BJ (cell line): ENCODE data around the gene NEUROD2. TPM values are rescaled to one million over a fixed set of nuclear protein-coding genes. Genes with fewer than 3 reads are reported as not detected.

Source experiments
- CTCF ChIA-PET: fragments of 350-600 bp; formaldehyde crosslinking; extraction: SDS; loops from one replicate; lab custom pipeline; 2021; ENCODE audit warnings: antibody characterized with exemption, inconsistent platforms; lab: Yijun Ruan, JAX
- POLR2A ChIA-PET: fragments of 300-600 bp; sonication (Branson Sonifier 250); formaldehyde crosslinking; extraction: SDS; loops from one replicate; lab custom pipeline; 2021; ENCODE audit warnings: antibody characterized with exemption; lab: Charles Lee
- DNase-seq: peaks from one replicate; pipeline ENCODE4 v3.0.0-alpha.2; 2011; ENCODE audit warnings: low read depth
- H3K27me3 ChIP-seq: 2 replicates; pipeline ENCODE4 v1.6.0; 2011; ENCODE audit warnings: low read length; ENCODE audit not compliant: control insufficient read depth, insufficient read depth
- H3K36me3 ChIP-seq: 2 replicates; pipeline ENCODE4 v1.5.1; 2011; ENCODE audit warnings: low read length; ENCODE audit not compliant: control insufficient read depth, insufficient read depth
- H3K4me3 ChIP-seq: 2 replicates; pipeline ENCODE4 v1.5.1; 2011; ENCODE audit warnings: low read depth, mild to moderate bottlenecking, control low read depth, low read length
- polyA plus RNA-seq: library from polyadenylated mRNA; depleted of rRNA; stranded (reverse); fragments of >200 nt; gene quantifications from 2 replicates; pipeline ENCODE4 v1.2.3, GENCODE V29; 2011
- TF ChIP-seq, protein P1 (sequence below): IDR thresholded peaks from 2 replicates; pipeline ENCODE4 v1.5.1; 2011; ENCODE audit warnings: low read depth, mild to moderate bottlenecking, control low read depth, inconsistent platforms, low read length, moderate library complexity; ENCODE audit not compliant: insufficient read depth

The NEUROD2 gene
- polyA plus RNA-seq, 1 experiment = not detected

DNA sequence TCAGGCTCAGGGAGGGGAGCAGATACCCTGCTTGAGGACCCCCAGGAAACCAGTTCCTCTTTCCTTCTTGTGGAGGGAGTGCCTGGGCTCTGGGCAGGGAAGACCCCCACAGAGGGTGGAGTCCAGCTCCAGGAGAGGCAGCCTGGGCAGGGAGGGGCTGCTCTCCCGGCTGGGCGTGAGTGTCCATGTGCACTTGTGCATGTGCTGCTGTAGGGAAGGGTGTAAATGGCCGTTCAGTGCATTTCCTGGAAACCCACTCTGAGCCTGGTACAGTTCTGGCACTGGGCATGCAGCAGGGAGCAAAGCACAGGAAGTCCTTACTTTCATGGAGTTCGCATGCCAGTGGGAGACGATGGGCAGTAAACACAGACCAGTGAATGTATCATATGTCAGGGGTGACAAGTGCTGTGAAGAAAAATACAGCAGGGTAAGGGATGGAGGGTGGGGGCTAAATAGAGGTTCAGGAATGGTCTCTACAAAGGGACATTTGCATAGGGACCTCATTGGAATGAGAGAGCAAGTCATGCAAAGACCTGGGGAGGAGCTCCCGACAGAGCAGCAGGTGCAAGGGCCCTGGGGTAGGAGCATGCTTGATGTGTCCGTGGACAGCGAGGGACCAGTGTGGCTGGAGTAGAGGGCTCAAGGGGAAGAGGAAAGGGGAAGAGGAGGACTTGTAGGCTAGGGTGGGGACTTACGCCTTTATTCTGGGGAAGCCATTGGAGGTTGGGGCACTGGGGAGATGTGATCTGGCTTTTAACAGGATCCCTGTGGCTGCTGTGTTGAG, 34.8 kb upstream of the NEUROD2 start:
- DNase-seq = no peak
- ChIA-PET CTCF (interaction anchor here (1.1 to 13.1 kb wide), 4 partner anchors 8 to 27 kb away, joined by 3 to 107 read pairs (median 42); no protein-coding TSS in a partner anchor), POLR2A (no interaction called here)
- TF ChIP-seq, protein P1, sequence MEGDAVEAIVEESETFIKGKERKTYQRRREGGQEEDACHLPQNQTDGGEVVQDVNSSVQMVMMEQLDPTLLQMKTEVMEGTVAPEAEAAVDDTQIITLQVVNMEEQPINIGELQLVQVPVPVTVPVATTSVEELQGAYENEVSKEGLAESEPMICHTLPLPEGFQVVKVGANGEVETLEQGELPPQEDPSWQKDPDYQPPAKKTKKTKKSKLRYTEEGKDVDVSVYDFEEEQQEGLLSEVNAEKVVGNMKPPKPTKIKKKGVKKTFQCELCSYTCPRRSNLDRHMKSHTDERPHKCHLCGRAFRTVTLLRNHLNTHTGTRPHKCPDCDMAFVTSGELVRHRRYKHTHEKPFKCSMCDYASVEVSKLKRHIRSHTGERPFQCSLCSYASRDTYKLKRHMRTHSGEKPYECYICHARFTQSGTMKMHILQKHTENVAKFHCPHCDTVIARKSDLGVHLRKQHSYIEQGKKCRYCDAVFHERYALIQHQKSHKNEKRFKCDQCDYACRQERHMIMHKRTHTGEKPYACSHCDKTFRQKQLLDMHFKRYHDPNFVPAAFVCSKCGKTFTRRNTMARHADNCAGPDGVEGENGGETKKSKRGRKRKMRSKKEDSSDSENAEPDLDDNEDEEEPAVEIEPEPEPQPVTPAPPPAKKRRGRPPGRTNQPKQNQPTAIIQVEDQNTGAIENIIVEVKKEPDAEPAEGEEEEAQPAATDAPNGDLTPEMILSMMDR = no peak
- H3K27me3 ChIP-seq = no peaks in the 10 kb centered on the region
- no peak overlapping the region for H3K4me3 ChIP-seq
- no peaks in the 10 kb centered on the region for H3K36me3 ChIP-seq

GRCh38 chr17:39641883-39642282, 34.2 kb upstream of the NEUROD2 start:
- ChIA-PET CTCF (interaction anchor here (4.1 to 13.1 kb wide), 3 partner anchors 8 to 20 kb away, joined by 24 to 107 read pairs (median 59); no protein-coding TSS in a partner anchor), POLR2A (no interaction called here)
- Histone ChIP-seq H3K27me3 (no peaks in the 10 kb centered on the region), H3K4me3 (no peak overlapping the region), H3K36me3 (no peaks in the 10 kb centered on the region)
- TF ChIP-seq, protein P1 = no peak
- DNase-seq = no peak

- ChIA-PET POLR2A (no interaction called here), CTCF (interaction anchor here (1.3 to 13.1 kb wide), 3 partner anchors 8 to 19 kb away, joined by 3 to 107 read pairs (median 59); no protein-coding TSS in a partner anchor)
- TF ChIP-seq, protein P1 = no peak
- no peak overlapping the region for H3K4me3 ChIP-seq
- H3K27me3 ChIP-seq = no peaks in the 10 kb centered on the region
- H3K36me3 ChIP-seq = no peaks in the 10 kb centered on the region
- no peak for DNase-seq
Measured at GRCh38 chr17:39641097-39641496, 33.4 kb upstream of the NEUROD2 start.

DNA sequence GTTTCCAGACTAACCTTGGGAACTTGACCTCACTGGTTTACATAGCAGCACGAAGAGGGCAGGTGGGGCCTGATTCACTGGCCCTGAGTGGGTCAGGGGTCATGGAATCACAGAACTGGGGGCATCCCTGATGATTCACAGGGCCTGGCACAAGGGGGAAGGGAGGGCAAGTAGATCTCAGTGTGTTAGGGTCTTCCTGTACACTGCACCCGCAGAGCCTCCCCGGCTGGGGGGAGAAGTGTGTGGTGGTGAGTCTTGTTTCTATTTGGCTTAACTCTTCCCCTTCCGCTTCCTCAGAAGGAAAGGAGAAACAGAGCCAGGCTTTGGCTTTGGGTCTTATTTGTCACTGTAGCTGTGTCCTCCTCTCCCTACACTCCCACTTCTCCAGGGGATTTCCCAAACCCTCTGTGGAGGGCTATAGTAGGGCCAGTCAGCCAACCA, 32.9 kb upstream of the NEUROD2 start:
- ChIA-PET POLR2A (no interaction called here), CTCF (interaction anchor here (1.3 to 13.1 kb wide), 3 partner anchors 8 to 19 kb away, joined by 3 to 107 read pairs (median 59); no protein-coding TSS in a partner anchor)
- H3K36me3 ChIP-seq = no peaks in the 10 kb centered on the region
- no peak for DNase-seq
- TF ChIP-seq, protein P1 = no peak
- no peak overlapping the region for H3K4me3 ChIP-seq
- no peaks in the 10 kb centered on the region for H3K27me3 ChIP-seq
